ENCODE results near the gene P2RX5. TPM values are rescaled to one million over a fixed set of nuclear protein-coding genes. Genes with fewer than 3 reads are reported as not detected.

Gene P2RX5
- total and polyA plus RNA-seq, 11 donors = 5.4 to 108 (median 14.3) TPM

DNA sequence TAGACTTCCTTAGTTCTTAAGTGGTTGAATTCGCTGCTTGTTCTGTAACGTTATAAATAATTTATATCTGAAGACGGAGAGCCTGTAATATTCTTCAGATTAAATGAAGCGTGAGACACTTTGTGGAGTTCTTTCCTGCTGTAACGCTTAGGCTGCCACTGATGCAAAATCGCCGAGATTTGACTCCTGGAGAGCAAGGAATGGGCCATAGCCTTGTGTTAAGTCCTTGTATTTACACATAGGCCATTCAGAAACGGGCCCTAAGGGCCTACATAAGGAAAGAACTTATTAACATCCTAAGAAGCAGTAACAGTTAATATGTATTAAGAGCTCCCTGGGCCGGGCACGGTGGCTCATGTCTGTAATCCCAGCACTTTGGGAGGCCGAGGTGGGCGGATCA lies 26.4 kb downstream of the P2RX5 start:
- H3K4me3 ChIP-seq = peak overlapping the region in 11 of 12 donors; percentile 69 to 100 (median 94)
- peak overlapping the region in 4 of 12 donors; percentile 95 to 100 (median 100) for H3K27ac ChIP-seq
- H3K27me3 ChIP-seq = no peaks in the 10 kb centered on the region
- ATAC-seq (no peak), DNase-seq (no peak)
- intact Hi-C loops (cut with DNase I) = loop anchor here in 2 of 10 donors (2.0 to 10.0 kb wide), 3 partner anchors 33 to 625 kb away; partner anchors contain the start of genes CTNS (in 1 of the 2) and SHPK (in 1 of the 2)
- H3K36me3 ChIP-seq = peaks cover 0 to 21% (median 5%) of the 10 kb centered on the region in 9 donors
- TF ChIP-seq POLR2A (IDR thresholded peaks at IDR 0.05) = no peak
- TF ChIP-seq, protein P1, sequence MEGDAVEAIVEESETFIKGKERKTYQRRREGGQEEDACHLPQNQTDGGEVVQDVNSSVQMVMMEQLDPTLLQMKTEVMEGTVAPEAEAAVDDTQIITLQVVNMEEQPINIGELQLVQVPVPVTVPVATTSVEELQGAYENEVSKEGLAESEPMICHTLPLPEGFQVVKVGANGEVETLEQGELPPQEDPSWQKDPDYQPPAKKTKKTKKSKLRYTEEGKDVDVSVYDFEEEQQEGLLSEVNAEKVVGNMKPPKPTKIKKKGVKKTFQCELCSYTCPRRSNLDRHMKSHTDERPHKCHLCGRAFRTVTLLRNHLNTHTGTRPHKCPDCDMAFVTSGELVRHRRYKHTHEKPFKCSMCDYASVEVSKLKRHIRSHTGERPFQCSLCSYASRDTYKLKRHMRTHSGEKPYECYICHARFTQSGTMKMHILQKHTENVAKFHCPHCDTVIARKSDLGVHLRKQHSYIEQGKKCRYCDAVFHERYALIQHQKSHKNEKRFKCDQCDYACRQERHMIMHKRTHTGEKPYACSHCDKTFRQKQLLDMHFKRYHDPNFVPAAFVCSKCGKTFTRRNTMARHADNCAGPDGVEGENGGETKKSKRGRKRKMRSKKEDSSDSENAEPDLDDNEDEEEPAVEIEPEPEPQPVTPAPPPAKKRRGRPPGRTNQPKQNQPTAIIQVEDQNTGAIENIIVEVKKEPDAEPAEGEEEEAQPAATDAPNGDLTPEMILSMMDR (IDR thresholded peaks at IDR 0.05) = no peak
- no peaks in the 10 kb centered on the region for H3K9me3 ChIP-seq
- WGBS, 4 donors = 48 to 58% (median 51%) methylated on average over 12 of the region's 12 CpGs
- H3K4me1 ChIP-seq = peaks cover 4 to 43% (median 36%) of the 10 kb centered on the region in 12 donors

DNA sequence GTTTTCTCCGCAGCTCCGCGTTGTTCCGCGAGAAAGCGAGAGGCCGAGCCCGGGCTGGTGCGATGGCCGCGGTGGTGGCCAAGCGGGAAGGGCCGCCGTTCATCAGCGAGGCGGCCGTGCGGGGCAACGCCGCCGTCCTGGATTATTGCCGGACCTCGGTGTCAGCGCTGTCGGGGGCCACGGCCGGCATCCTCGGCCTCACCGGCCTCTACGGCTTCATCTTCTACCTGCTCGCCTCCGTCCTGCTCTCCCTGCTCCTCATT lies 26.9 kb downstream of the P2RX5 start:
- Histone ChIP-seq H3K4me1 (peaks cover 4 to 47% (median 36%) of the 10 kb centered on the region in 12 donors), H3K27ac (peak overlapping the region in 11 of 12 donors; percentile 67 to 100 (median 99)), H3K4me3 (peak overlapping the region; percentile 61 to 100 (median 88)), H3K9me3 (no peaks in the 10 kb centered on the region), H3K27me3 (no peaks in the 10 kb centered on the region), H3K36me3 (peaks cover 0 to 26% (median 10%) of the 10 kb centered on the region in 9 donors)
- intact Hi-C loops (cut with DNase I) = loop anchor here in 2 of 10 donors (2.0 to 10.0 kb wide), 3 partner anchors 32 to 624 kb away; partner anchors contain the start of genes CTNS (in 1 of the 2) and SHPK (in 1 of the 2)
- TF ChIP-seq, protein P1 (IDR thresholded peaks at IDR 0.05) = no peak
- no peak for TF ChIP-seq POLR2A (IDR thresholded peaks at IDR 0.05)
- WGBS, 4 donors = 0% methylated on average over 9 to 32 of the region's 32 CpGs
- DNase-seq (no peak), ATAC-seq (no peak)

DNA sequence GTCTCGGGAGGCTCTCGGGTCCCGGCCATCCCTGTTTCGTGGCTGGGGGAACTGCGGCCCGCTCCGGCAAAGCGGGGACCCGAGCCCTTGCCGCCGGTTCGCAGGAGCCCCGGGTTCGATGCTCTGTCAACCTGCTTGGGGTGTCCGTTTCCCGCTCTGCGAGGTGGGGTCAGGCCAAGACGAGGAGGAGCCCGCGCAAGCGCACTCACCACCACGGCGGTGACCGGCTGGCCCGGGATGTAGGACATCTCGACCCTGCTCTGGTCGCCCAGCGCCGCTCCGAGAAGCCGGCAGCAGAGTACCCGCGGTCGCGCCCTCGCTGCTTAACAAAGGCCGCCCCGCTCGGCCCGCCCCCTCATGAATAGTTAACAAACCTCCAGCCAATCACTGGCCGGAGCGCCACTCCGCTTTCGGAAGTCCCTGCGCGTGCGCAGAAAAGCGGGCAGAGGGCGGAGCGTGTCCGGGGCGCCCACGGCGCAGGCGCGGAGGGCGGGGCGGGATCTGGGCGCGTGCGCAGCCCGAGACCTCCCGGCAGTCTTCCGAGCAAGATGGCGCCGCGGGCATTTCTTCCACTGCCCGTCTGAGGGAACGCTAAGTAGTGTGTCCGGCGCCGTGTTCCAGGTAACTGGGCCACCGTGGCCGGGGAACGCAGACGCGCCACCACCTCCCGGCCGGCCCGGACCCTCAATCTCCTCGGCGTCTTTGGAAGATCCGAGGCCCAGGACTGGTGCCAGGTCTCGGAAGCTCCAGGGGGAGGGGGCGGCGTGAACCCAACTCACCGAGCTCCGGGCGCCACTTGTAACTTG lies 27.5 kb downstream of the P2RX5 start, which contains the start of the genes EMC6 and TAX1BP3:
TSS of gene EMC6 (plus strand) at position 534 of the 806 bp plus-strand sequence. CDS start 335 bp downstream, outside the sequence.
TSS of gene TAX1BP3 (minus strand) at position 300 of the 806 bp plus-strand sequence. CDS start at position 248, 52 bp downstream.
- peaks cover 0 to 31% (median 15%) of the 10 kb centered on the region in 9 donors for H3K36me3 ChIP-seq
- DNase-seq (peak; percentile 98 to 100 (median 99)), ATAC-seq (peak; percentile 86 to 93 (median 90))
- peak within 1 kb of the TSS; percentile 91 to 100 (median 99) for H3K27ac ChIP-seq
- H3K9me3 ChIP-seq = no peaks in the 10 kb centered on the region
- intact Hi-C loops (cut with DNase I) = loop anchor here in 3 of 10 donors (1.0 to 10.0 kb wide), 4 partner anchors 32 to 624 kb away; partner anchors contain the start of genes CTNS (in 2 of the 3) and SHPK (in 2 of the 3)
- 0 to 1% (median 0%) methylated on average over 27 to 89 of the region's 89 CpGs for WGBS, 4 donors
- H3K4me3 ChIP-seq = peak within 1 kb of the TSS; percentile 61 to 100 (median 88)
- H3K4me1 ChIP-seq = peaks cover 4 to 47% (median 36%) of the 10 kb centered on the region in 12 donors
- TF ChIP-seq, protein P1 (IDR thresholded peaks at IDR 0.05) = peak in 2 of 12 donors; percentile 2 to 3
- peak; percentile 98 to 100 for TF ChIP-seq POLR2A (IDR thresholded peaks at IDR 0.05)
- no peaks in the 10 kb centered on the region for H3K27me3 ChIP-seq

All from heart left ventricle (tissue), 16 donors.